ENCODE measurements around the gene FCHO2. TPM values are rescaled to one million over a fixed set of nuclear protein-coding genes. Genes with fewer than 3 reads are reported as not detected.
A peak's percentile ranks its signal among the peaks of the same experiment; 100 is the strongest.

Gene FCHO2
- total RNA-seq, 1 donor from 2014 or later, result 13.3 TPM

GRCh38 chr5:73135021-73135420 lies 179.2 kb downstream of the FCHO2 start:
- DNase-seq, result no peak
- Mint-ChIP-seq H3K27ac (ENCODE audit: unreplicated experiment) (no peak overlapping the region), H3K4me1 (ENCODE audit: low read depth, unreplicated experiment) (no peaks in the 10 kb centered on the region), H3K4me3 (ENCODE audit: unreplicated experiment) (no peak overlapping the region), H3K9me3 (ENCODE audit: unreplicated experiment) (no peaks in the 10 kb centered on the region), H3K36me3 (ENCODE audit: unreplicated experiment) (no peaks in the 10 kb centered on the region), H3K27me3 (ENCODE audit: unreplicated experiment) (no peaks in the 10 kb centered on the region)
- no peak for TF ChIP-seq CTCF (IDR thresholded peaks at IDR 0.05; ENCODE audit: partially characterized antibody, unreplicated experiment)

GRCh38 chr5:73135429-73136054 lies 179.7 kb downstream of the FCHO2 start:
- Mint-ChIP-seq H3K4me1 (ENCODE audit: low read depth, unreplicated experiment) (no peaks in the 10 kb centered on the region), H3K4me3 (ENCODE audit: unreplicated experiment) (no peak overlapping the region), H3K36me3 (ENCODE audit: unreplicated experiment) (no peaks in the 10 kb centered on the region), H3K27ac (ENCODE audit: unreplicated experiment) (no peak overlapping the region), H3K9me3 (ENCODE audit: unreplicated experiment) (no peaks in the 10 kb centered on the region), H3K27me3 (ENCODE audit: unreplicated experiment) (no peaks in the 10 kb centered on the region)
- DNase-seq, result no peak
- TF ChIP-seq CTCF (IDR thresholded peaks at IDR 0.05; ENCODE audit: partially characterized antibody, unreplicated experiment), result peak; percentile 44

GRCh38 chr5:73136055-73136562 lies 180.3 kb downstream of the FCHO2 start:
- no peaks in the 10 kb centered on the region for H3K36me3 Mint-ChIP-seq (ENCODE audit: unreplicated experiment)
- H3K27me3 Mint-ChIP-seq (ENCODE audit: unreplicated experiment), result no peaks in the 10 kb centered on the region
- H3K27ac Mint-ChIP-seq (ENCODE audit: unreplicated experiment), result no peak overlapping the region
- DNase-seq, result no peak
- H3K4me3 Mint-ChIP-seq (ENCODE audit: unreplicated experiment), result no peak overlapping the region
- H3K4me1 Mint-ChIP-seq (ENCODE audit: low read depth, unreplicated experiment), result no peaks in the 10 kb centered on the region
- no peaks in the 10 kb centered on the region for H3K9me3 Mint-ChIP-seq (ENCODE audit: unreplicated experiment)
- TF ChIP-seq CTCF (IDR thresholded peaks at IDR 0.05; ENCODE audit: partially characterized antibody, unreplicated experiment), result no peak

- Mint-ChIP-seq H3K36me3 (ENCODE audit: unreplicated experiment) (no peaks in the 10 kb centered on the region), H3K27ac (ENCODE audit: unreplicated experiment) (no peak overlapping the region), H3K4me1 (ENCODE audit: low read depth, unreplicated experiment) (no peaks in the 10 kb centered on the region), H3K27me3 (ENCODE audit: unreplicated experiment) (no peaks in the 10 kb centered on the region), H3K4me3 (ENCODE audit: unreplicated experiment) (no peak overlapping the region), H3K9me3 (ENCODE audit: unreplicated experiment) (peaks cover 2% of the 10 kb centered on the region)
- DNase-seq, result no peak
- TF ChIP-seq CTCF (IDR thresholded peaks at IDR 0.05; ENCODE audit: partially characterized antibody, unreplicated experiment), result no peak
Measured at GRCh38 chr5:73137563-73138530, 182.0 kb downstream of the FCHO2 start.

Measured in glutamatergic neuron (in vitro differentiated cells).